GM18526 (cell line): Measurements from ENCODE around the gene RABGAP1.

ENCODE experiments used
- POLR2A ChIP-seq: IDR thresholded peaks from 3 replicates; pipeline ENCODE4 v1.6.1; 2011; ENCODE audit not compliant: insufficient read length; ENCODE audit errors: extremely low read depth

The RABGAP1 gene

GRCh38 chr9:123026425-123026824 lies 85.6 kb downstream of the RABGAP1 start:
- TF ChIP-seq POLR2A = no peak

DNA sequence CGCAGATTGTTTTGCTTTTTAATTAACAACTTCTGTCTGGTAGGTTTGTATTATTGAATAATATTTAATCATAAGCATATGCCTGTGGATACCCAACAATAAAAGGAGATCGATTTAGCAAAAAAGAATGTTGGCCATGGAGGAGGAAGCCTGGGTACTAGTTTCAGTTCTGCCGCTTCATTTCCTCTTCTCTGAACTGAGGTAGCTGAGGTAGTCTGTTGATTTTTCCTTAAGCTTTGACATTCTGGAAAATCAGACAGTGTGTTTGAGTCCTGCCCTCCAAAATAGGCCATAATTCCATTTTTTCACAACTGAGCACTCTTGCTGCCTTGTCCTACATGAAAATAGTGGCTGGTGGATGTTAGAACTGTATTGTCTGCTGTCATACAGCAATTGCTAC lies 86.7 kb downstream of the RABGAP1 start:
- no peak for TF ChIP-seq POLR2A

- TF ChIP-seq POLR2A = no peak
Observed at GRCh38 chr9:123028136-123028535, 87.3 kb downstream of the RABGAP1 start.

- TF ChIP-seq POLR2A = no peak
Observed at GRCh38 chr9:123028973-123029372, 88.2 kb downstream of the RABGAP1 start.

DNA sequence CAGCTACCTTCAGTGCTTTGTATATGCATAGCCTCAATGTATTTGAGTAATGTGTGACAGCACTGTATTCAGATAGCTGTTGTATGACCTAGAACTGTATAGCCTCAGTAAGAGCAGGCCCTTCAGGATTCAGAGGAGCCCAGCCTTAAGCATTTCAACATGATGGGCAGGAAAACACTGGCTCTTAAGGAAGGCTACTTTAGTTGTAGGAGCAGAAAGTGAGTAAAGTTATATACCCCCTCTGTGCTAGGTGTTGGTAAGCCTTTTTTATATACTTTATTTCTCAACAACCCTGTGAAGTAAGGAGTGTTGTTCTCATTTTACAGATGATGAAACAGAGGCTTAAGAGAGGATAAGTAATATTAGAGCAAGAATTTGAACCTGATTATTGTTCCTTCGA lies 91.1 kb downstream of the RABGAP1 start:
- no peak for TF ChIP-seq POLR2A

- no peak for TF ChIP-seq POLR2A
Observed at GRCh38 chr9:123033352-123033751, 92.5 kb downstream of the RABGAP1 start, which contains the start of gene GPR21. TSS of gene GPR21 (plus strand) at chr9:123033667. CDS start at chr9:123034567, 900 bp downstream.

DNA sequence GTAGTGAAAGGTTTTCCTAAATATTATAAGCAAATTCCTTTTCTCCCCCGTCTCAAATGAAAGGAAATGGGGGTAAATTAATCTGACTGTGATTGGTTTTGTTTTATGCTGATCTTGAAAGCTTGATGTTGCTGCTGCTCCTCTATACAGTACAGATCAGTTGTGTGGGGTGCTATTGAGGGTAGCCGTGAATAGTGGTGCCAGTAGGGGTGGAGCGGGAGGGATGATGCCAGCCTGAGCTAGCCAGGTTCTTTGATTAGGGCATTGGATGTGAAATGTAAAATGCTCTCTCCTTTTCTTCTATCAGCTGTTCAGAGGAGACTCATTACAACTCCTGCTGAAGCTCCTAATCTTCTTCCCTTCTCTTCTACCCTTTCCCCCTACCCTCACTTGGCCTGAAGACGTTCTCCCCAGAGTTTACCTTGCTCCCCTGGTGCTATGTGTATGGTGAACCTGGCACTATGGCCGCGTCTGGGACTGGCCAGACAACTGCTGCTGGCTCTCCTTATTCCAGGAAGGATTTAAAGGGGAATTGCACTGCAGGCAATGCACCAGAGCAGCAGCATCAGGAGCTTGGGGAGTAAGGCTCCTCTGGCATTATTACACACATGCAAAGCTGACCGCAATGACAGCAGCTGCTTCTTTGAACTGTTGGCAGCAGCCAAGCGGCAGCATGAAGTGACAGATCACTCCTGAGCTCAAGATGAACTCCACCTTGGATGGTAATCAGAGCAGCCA lies 93.2 kb downstream of the RABGAP1 start:
- no peak for TF ChIP-seq POLR2A

- no peak for TF ChIP-seq POLR2A
Observed at GRCh38 chr9:123034881-123035510, 94.2 kb downstream of the RABGAP1 start.

DNA sequence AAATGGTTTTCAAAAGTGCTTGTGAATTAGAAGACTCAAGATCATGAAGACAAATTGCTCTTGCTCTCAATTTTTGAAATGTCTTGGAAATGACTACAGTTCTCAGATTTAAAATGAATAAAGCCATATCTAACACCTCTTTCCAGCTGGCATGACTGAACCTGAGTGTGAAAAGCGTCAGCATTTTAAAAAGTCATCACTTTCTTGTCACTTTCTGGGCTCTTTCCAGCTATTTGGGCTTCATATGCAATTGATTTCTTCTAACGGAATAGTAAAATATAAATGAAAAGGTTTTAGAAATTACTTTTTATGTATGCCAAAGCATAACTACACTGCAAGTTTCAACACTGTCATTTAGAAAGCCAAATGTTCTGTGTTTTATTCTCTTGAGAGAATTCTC lies 95.0 kb downstream of the RABGAP1 start:
- TF ChIP-seq POLR2A = no peak

DNA sequence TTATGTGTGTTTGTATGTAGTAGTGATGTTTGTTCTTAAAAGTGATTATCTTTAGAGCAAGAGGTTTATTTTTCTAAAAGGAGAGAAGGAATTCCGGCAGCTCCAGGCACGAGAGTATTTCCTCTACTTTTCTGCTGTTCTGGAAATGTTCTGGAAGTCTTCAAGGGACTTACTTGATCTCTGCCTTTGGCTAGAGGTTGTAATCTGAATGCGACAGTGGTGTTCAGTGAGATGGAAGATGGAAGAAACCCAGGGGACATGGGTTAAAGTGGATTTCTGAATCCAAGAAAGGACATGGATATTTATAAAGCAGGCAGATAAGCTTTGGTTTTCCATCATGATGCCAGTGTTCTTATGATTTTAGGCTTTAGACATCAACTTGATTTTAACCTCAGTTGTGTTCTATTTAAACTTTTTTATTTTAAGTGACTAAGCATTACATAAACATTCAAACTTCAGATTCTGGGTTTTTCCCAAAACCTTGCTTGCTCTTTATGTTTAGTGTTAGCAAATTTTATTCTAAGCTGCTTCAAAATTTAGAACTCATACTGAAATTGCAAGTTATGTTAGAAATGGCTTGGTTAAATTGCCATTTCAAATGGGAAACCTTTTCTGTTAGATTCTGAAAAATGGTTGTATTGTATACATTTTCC lies 96.2 kb downstream of the RABGAP1 start:
- no peak for TF ChIP-seq POLR2A

DNA sequence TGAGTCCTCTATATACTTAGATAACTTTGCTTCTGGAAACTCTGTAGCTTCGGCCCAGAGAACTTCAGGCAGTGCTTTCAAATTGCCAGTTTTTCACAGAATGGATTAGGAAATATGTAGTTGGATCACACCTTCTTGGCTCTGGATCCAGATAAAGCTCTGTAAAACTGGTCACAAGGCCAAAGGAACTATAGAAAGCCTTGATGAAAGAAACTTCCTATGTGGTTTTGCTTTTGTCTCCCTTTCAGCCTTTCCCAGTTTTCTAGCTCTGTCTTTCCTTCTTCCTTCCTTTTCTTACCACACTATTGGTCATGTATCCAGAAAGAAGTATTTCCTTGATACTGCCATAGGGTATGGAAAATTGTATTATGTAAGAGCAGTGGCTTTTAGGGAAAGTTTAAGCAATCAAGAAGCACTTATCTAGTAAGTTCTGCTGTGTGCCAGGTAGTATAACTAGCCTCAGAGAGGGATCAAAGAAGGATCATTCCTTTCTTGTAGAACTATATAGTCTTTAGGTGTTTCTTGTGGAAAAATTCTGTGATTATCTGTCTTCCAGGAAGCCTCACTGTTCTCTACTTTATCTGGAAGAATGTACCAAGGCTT lies 98.9 kb downstream of the RABGAP1 start:
- TF ChIP-seq POLR2A = no peak

DNA sequence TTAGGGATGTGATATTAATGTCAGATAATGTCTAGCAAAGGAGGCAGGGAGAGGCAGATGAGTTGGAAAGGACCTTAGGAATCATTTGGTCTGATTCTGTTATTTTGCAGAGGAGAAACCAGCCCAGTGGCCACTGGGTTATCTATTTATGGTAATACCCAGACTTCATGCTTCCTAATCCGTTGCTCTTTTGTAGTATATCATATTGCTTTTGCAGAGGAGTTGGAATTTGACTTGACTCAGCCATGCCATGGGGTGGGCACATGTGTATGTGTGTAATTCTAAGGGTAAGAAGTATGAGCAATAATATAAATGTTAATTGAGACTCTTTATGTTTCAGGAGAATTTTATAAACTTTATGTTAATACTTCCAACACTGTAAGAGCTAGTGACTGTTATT lies 100.0 kb downstream of the RABGAP1 start:
- no peak for TF ChIP-seq POLR2A

DNA sequence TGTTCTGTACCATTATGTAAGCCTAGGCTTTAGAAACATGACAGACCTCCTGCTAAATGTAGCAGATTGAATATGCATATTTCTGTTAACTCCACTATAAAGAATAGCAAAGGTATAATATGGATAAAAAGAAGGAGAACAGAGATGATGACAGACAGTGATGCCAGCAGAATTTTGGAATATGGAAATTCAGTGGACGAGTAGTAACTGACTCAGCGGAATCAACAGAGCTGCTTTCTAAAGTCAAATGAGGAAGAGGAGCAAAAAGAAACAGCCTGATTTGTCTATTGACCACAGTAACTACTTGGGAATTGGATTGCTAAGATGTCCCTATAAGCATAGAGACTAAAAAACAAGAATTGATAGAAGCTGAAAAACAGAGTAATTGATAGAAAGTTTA lies 100.7 kb downstream of the RABGAP1 start:
- no peak for TF ChIP-seq POLR2A

GRCh38 chr9:123043081-123043939 lies 102.5 kb downstream of the RABGAP1 start:
- TF ChIP-seq POLR2A = no peak

- TF ChIP-seq POLR2A = no peak
Observed at GRCh38 chr9:123044586-123044985, 103.8 kb downstream of the RABGAP1 start.
